ENCODE measurements around the gene PTPRT. TPM values are rescaled to one million over a fixed set of nuclear protein-coding genes. Genes with fewer than 3 reads are reported as not detected.

Gene PTPRT
- total and polyA plus RNA-seq, 4 donors, result 0.14 to 2.8 (median 0.40) TPM

DNA sequence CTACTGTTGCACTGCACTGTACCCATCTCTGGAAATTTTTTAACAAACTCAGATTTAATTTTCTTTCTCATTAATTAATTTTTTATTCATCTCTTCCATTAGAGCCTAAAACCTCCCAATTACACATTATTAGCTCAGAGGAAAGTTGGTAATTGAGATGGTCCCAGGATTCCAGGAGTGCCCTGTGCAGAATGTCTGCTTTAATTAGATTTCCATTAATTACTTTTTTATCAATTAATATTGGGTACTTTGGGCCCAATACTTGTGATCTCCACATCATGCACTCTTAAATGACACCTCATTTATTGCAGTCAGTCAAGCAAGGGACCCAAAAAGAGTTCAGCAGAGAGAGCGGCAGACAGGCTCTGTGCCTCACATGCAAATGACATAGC lies 232.0 kb downstream of the PTPRT start:
- 94% methylated on average over 1 of the region's 1 CpG for WGBS
- no peaks in the 10 kb centered on the region for H3K36me3 ChIP-seq (ENCODE audit: control insufficient read depth in 4 of 4, insufficient read depth in 3 of 4, low read depth in 1 of 4, low read length in 3 of 4)
- peaks cover 0 to 4% (median 0%) of the 10 kb centered on the region in 4 donors for H3K9me3 ChIP-seq (ENCODE audit: control insufficient read depth in 4 of 4, low read length in 3 of 4)
- H3K27me3 ChIP-seq (ENCODE audit: control insufficient read depth in 4 of 4, insufficient read depth in 4 of 4, low read length in 3 of 4), result no peaks in the 10 kb centered on the region
- TF ChIP-seq, protein P1, sequence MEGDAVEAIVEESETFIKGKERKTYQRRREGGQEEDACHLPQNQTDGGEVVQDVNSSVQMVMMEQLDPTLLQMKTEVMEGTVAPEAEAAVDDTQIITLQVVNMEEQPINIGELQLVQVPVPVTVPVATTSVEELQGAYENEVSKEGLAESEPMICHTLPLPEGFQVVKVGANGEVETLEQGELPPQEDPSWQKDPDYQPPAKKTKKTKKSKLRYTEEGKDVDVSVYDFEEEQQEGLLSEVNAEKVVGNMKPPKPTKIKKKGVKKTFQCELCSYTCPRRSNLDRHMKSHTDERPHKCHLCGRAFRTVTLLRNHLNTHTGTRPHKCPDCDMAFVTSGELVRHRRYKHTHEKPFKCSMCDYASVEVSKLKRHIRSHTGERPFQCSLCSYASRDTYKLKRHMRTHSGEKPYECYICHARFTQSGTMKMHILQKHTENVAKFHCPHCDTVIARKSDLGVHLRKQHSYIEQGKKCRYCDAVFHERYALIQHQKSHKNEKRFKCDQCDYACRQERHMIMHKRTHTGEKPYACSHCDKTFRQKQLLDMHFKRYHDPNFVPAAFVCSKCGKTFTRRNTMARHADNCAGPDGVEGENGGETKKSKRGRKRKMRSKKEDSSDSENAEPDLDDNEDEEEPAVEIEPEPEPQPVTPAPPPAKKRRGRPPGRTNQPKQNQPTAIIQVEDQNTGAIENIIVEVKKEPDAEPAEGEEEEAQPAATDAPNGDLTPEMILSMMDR (IDR thresholded peaks at IDR 0.05; ENCODE audit: low read depth, low read length, missing input control), result no peak
- TF ChIP-seq YY1 (IDR thresholded peaks at IDR 0.05) (no peak), SP1 (IDR thresholded peaks at IDR 0.05) (no peak), TAF1 (conservative IDR thresholded peaks at IDR 0.05) (no peak), FOXA1 (IDR thresholded peaks at IDR 0.05) (no peak), JUND (IDR thresholded peaks at IDR 0.05) (no peak), GABPA (IDR thresholded peaks at IDR 0.05 in 1 of 2, conservative IDR thresholded peaks at IDR 0.05 in 1 of 2) (no peak), HNF4A (conservative IDR thresholded peaks at IDR 0.05) (no peak), FOXA2 (IDR thresholded peaks at IDR 0.05) (no peak), HNF4G (IDR thresholded peaks at IDR 0.05) (no peak), EGR1 (IDR thresholded peaks at IDR 0.05; ENCODE audit: low read depth in 2 of 2) (no peak), NR2F2 (IDR thresholded peaks at IDR 0.05) (no peak), RXRA (IDR thresholded peaks at IDR 0.05) (no peak), RAD21 (IDR thresholded peaks at IDR 0.05) (no peak)
- TF ChIP-seq, protein P2, sequence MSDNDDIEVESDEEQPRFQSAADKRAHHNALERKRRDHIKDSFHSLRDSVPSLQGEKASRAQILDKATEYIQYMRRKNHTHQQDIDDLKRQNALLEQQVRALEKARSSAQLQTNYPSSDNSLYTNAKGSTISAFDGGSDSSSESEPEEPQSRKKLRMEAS (IDR thresholded peaks at IDR 0.05), result no peak
- TF ChIP-seq, protein P3, sequence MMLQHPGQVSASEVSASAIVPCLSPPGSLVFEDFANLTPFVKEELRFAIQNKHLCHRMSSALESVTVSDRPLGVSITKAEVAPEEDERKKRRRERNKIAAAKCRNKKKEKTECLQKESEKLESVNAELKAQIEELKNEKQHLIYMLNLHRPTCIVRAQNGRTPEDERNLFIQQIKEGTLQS (IDR thresholded peaks at IDR 0.05), result no peak
- TF ChIP-seq, protein P4, sequence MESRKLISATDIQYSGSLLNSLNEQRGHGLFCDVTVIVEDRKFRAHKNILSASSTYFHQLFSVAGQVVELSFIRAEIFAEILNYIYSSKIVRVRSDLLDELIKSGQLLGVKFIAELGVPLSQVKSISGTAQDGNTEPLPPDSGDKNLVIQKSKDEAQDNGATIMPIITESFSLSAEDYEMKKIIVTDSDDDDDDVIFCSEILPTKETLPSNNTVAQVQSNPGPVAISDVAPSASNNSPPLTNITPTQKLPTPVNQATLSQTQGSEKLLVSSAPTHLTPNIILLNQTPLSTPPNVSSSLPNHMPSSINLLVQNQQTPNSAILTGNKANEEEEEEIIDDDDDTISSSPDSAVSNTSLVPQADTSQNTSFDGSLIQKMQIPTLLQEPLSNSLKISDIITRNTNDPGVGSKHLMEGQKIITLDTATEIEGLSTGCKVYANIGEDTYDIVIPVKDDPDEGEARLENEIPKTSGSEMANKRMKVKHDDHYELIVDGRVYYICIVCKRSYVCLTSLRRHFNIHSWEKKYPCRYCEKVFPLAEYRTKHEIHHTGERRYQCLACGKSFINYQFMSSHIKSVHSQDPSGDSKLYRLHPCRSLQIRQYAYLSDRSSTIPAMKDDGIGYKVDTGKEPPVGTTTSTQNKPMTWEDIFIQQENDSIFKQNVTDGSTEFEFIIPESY (IDR thresholded peaks at IDR 0.05), result no peak
- TF ChIP-seq, protein P5, sequence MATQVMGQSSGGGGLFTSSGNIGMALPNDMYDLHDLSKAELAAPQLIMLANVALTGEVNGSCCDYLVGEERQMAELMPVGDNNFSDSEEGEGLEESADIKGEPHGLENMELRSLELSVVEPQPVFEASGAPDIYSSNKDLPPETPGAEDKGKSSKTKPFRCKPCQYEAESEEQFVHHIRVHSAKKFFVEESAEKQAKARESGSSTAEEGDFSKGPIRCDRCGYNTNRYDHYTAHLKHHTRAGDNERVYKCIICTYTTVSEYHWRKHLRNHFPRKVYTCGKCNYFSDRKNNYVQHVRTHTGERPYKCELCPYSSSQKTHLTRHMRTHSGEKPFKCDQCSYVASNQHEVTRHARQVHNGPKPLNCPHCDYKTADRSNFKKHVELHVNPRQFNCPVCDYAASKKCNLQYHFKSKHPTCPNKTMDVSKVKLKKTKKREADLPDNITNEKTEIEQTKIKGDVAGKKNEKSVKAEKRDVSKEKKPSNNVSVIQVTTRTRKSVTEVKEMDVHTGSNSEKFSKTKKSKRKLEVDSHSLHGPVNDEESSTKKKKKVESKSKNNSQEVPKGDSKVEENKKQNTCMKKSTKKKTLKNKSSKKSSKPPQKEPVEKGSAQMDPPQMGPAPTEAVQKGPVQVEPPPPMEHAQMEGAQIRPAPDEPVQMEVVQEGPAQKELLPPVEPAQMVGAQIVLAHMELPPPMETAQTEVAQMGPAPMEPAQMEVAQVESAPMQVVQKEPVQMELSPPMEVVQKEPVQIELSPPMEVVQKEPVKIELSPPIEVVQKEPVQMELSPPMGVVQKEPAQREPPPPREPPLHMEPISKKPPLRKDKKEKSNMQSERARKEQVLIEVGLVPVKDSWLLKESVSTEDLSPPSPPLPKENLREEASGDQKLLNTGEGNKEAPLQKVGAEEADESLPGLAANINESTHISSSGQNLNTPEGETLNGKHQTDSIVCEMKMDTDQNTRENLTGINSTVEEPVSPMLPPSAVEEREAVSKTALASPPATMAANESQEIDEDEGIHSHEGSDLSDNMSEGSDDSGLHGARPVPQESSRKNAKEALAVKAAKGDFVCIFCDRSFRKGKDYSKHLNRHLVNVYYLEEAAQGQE (IDR thresholded peaks at IDR 0.05), result no peak
- H3K27ac ChIP-seq (ENCODE audit: low read depth in 1 of 2, low read length in 2 of 2), result no peak overlapping the region
- DNase-seq (ENCODE audit: low spot score), result no peak
- H3K9ac ChIP-seq (ENCODE audit: low read depth in 1 of 2, low read length in 2 of 2), result no peak overlapping the region
- H3K4me1 ChIP-seq (ENCODE audit: control insufficient read depth in 4 of 4, insufficient read depth in 4 of 4, low read length in 3 of 4), result peaks cover 3 to 16% (median 10%) of the 10 kb centered on the region in 4 donors
- H3K4me3 ChIP-seq (ENCODE audit: low read depth in 1 of 3, low read length in 3 of 3), result no peak overlapping the region

Measured in liver (tissue), 9 donors.